Inferior parietal cortex (tissue), 1 donor: ENCODE data around the gene ENOX2.

Experiments
- DNase-seq: peaks from one replicate; pipeline ENCODE4 v3.0.0-alpha.2; 2016; ENCODE audit errors: extremely low spot score

Gene ENOX2

DNA sequence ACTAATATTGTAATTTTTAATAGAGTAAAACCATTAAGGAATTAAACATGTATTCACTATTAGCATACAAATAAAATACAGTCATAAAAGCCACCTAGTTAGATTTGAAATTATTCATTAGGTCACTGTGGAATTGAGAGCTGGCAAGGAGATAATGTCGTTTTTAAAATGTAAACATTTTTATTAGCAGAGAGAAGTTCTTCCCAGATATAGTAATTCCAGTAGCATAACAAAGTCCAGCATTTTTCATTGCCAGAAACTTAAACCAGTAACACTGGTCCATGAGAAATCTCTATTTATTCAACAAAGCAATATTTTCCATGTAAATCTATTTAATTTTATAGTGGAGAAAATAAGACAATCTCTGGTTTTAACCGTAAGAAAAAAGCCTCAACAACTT, 17.5 kb downstream of the ENOX2 start:
- no peak for DNase-seq

DNA sequence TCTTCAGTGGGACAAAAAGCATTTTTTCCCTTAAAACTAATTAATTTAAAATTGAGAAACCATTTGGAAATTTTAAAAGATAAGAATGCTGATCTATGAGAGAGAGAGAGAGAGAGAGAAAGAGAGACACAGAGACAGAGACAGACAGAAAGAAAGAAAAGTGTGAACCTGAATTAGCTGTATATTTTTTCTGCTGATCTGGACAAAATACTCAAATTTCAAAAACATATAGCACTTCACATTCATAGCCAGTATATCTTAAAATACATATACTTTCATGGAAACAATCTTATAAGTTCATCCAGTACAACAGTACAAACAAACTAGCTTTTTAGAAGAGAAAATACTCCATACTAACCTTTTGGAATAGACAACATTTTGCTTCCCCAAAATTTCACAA, 18.4 kb downstream of the ENOX2 start:
- no peak for DNase-seq

DNA sequence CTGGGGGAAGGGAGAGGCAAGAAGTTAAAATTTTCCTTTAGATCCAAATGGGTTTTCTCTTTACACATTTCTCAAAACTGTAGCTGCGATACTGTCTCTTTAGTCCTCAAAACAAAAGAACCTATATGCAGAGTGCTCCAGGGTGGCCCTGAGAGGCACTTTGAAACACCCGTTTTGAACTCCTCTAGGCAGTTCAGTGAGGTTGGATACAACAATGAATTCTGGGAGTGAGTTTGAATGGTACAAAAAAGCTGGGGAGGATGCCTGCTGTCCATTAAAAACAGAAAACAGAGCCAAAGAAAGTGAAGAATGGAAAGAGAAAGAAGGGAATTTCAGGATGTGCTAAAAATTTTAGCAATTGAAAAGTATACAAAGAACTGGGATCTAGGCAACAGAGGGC, 23.1 kb downstream of the ENOX2 start:
- no peak for DNase-seq

DNA sequence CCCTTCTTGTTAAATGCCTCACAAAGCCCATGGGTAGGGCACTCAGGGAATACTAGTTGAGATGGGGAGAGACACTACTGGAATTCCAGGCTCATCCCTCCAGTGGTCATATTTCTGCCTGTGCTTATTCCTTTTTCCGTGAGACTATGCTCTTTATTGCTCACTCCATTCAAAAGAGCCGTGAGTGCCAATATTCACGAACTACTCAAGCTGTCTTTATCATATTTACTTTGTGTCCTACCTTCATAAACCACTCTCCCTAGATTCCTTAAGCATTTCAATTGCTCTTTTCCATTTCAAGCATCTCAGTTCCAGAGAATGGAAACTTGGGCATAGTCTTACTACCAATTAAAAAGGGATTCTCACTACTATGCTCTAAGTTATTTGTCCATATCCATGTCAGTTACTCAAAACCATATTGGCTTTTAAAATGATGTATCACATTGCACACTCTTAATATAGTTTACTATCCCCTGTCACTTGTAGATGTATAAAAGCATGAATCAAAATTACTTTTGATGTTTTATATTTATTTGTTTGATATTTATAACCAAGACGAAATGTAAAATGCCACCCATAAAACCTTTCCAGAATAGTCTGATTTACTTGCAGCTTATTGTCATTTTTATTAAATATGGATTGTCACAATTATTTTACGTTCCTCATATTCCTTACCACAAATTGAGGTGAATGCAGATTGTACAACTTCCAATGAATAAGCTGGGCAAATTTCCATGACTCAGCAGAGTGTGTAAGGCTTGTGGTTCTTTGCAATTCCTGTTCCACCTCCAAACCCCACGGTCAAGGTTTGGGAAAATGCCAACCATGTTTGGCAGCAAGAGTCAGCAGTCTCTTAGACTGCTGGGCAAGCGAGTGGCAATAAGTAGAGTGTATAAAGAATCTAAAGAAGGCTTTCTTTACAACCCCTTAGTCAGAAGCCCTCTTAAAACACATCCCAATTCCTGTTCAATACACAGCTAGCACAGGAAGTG, 24.4 kb downstream of the ENOX2 start:
- DNase-seq = no peak

DNA sequence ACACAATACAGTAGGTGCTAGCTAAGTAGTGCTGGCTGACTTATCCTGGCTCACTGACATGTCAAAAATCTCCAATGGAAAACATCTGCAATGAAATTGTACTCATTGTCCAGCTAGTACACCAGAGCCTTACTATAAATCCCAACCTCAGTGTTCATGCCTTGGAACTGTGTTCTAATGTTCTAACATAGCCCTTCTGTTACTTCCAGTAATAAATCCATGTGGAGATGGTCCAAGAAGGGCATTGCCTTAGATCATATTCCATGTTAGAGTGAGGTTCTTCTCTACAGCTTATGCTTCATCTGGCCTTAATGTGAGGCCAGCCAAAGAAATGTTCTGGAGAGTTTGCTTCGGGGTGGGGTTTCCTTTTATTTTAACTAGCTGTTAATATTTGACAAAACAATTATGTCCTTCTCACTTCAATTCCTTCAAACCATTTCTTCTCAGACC, 25.1 kb downstream of the ENOX2 start:
- no peak for DNase-seq

DNA sequence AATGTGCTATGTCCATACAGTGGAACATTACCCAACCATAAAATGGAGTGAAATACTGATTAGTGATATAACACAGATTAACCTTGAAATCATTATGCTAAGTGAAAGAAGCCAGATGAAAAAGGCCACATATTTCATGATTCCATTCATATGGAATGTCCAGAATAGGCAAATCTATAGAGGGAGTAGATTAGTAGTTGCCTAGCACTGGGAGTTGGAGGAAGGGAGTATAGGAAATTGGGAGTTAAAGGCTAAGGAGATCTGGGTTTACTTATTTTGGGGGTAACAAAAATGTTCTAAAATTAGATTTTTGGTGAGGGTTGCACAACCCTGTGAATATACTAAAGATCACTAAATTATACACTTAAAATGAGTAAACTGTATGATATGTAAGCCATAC, 26.8 kb downstream of the ENOX2 start:
- no peak for DNase-seq

DNA sequence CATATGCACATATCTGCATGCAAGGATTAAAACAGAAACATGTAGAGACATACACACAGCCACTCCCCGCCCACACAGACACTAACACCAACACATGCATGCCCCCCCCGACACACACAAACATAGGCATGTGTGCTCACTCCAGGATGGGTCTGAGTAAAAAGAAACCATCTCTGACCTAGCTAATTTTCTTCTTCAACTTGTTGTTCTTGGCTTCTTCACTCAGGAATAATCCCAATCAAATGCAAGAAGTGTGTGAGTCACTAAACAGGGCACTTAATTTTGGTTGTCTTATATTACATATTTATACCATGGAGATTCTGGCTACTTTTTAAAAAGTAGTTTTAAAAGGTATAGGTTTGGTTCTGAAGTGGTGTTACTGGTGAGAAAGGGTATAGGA, 28.3 kb downstream of the ENOX2 start:
- DNase-seq = no peak

DNA sequence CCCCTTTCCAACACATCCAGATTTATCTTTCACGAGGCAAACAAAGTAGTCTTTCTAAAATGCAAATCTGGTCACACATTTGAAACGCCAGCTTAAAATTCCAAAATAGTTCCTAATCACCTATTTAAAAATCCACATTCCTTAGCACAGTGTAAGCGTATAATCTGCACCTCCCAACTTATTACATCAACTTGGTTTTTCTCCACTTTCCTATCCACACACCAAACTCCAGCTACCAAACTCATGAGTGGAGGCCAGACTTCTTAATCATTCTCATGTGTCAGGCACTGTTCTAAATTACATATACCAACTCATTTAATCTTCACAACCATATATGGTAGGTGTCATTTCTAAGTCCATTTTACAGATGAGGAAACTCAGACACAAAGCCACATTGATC, 33.8 kb downstream of the ENOX2 start:
- no peak for DNase-seq

DNA sequence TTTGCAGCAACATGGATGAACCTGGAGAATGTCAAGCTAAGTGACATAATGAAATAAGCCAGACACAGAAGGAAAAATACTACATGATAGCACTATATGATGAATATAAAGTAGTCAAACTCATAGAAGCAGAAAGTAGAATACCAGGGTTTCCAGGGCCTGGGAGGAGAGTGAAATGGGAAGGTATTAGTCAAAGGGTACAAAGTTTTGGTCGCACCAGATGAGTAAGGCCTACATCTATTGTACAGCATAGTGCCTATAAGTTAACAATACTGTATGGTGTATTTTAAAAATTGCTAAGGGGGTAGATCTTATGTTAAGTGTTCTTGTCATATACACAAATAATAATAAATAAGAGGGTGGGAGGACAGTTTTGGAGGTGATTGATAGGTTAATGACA, 41.5 kb downstream of the ENOX2 start:
- no peak for DNase-seq

DNA sequence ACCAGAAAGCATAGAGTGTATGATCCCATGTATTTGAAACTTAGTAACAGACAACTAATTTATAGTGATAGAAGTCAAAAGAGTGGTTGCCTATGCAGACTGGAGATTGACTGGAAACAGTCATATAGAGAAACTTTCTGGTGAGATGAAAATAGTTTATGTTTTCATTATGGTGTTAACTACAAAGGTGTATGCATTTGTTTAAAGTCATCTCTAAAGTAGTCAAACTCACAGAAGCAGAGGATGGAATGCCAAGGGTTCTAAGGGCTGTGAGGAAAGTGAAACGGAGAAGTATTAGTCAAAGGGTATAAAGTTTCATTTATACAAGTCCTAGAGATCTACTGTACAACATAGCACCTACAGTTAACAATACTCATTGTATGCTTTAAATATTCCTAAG, 45.8 kb downstream of the ENOX2 start:
- no peak for DNase-seq

DNA sequence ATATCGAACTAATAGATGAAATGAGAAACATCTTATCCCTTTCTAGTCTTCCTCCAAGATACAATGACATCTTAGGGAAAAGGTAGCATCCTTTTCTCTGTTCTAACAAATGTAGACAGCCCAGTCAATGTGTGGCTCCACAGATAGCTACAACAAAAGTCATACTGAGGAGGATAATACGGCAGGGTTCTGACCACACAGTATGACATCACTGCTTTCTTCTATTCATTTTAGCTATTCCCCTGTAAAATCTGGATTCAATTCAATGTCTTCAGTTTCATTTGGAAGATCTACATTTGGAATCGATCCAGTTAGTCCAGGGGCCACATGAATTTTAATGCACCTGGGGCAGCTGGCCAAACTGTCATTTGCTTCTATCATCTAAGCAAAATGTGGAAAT, 51.4 kb downstream of the ENOX2 start:
- DNase-seq = no peak

DNA sequence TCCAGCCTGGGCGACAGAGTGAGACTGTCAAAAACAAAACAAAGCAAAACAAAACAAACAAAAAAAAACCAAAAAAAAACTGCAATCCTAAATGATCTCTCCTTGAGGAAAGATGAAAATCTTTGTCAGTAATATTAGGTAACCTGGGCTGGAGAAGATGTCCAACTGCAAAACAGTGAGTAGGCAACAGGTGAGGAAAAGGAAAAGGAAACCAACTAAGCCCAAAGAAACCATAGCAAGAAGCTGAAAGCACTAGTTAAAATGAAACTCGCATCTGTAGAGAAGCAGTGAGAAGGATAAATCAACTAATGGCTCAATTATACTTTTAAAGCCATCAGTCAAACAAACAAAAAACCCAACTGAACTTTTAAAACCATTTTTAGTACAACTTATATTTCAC, 54.2 kb downstream of the ENOX2 start:
- no peak for DNase-seq

DNA sequence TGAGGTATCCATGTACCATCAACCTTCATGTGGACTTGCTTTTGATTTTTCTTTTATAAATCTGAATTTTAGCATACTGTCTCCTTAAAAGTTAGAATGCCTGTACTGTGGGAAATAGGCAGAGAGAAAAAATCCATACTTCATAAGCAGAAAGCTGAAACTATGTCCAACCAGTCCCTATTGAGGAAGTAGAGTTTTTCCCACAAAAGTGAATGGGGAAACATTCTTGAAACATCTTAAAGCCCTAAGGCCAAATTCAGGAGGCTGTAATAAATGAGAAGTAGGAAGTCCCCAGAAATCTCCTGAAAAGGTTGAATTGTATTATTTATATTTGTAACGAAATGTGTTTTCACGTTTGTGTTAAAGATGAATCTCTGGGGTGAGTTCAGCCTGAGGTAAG, 56.3 kb downstream of the ENOX2 start:
- no peak for DNase-seq

DNA sequence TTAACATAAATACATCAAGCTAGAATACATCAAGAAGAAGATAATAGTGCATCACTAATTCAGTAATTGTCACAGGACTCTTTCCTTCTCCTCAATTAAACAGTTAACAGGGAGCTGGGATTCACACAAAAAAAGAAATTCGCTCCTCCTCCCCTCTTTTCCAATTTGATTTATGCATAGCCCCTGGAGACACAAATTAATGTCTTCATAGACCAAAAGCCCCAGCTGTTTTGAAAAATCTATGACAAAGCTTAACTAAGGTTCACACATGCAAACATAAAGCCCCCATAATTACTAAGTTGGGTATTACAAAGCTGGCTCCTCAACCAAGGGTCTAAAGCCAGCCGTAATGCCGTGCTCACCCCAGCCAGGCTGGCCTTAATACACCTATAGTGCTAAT, 61.2 kb downstream of the ENOX2 start:
- DNase-seq = no peak

DNA sequence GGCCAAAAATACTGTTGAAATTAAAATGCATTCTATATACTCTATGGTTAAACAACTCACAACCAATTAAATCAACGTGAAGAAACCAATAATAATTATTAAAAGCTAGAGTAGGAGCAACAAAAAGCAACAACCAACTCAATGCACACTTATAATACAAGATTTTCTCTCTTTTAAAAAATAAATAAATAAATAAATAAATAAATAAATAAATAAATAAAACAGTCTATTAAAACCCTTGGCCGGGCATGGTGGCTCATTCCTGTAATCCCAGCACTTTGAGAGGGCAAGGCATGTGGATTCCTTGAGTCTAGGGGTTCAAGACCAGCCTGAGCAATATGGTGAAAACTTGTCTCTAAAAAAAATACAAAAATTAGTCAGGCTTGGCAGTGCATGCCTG, 62.7 kb downstream of the ENOX2 start:
- no peak for DNase-seq

DNA sequence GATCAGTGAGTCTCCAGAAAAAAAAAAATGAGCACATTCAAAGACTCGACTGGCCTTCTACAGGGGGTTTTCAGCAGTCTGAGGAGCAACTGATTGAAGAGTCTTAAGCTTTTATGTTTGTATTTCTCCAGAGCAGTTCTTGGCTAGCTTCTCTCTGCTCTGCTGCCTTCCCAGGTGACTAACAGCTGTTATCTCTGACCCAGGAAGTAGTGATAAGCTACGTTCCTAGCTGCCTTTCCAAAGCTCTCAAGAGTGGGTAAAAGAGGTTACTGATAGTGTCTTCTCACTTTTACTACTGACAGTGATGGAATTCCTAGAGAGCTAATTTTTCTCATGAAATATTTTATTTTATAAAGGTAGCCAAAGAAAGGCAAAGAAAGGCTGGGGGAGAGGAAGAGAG, 66.6 kb downstream of the ENOX2 start:
- DNase-seq = no peak

DNA sequence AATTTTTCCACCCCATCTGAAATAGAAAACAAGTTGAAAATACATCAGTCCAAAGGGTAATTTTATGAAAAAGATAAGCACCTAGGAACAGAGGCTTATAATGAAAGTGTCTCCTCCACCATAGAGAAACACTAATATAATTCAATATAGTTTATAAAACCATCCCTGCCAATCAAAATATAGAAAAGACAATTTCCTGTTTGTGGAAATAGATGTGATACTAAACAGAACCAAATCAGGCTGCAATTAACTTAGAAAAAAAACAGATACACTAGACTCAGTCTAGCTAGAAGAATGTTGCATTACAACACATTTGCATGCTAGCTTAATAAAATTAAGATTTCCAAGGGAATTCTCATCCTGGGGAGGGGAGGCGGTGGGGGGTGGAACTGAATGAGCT, 68.2 kb downstream of the ENOX2 start:
- no peak for DNase-seq

DNA sequence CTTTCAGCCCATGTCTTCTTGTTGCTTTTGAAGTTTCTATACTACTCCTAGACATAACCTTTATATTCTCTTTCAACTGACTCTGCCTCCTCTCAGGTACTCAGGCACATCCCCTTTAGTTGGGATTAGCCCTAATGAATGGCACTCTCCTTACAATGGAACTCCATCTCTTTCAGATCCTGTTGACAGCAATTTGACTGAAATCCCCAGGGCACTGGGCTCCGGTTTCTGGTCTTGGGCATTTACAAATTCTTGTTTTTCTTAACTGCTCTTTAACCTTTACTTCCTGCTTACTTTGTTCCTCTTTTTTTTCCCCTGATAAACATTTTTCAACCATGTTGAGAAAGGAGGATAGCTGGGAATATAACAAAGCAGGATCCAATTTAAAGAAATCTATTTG, 68.9 kb downstream of the ENOX2 start:
- DNase-seq = no peak

DNA sequence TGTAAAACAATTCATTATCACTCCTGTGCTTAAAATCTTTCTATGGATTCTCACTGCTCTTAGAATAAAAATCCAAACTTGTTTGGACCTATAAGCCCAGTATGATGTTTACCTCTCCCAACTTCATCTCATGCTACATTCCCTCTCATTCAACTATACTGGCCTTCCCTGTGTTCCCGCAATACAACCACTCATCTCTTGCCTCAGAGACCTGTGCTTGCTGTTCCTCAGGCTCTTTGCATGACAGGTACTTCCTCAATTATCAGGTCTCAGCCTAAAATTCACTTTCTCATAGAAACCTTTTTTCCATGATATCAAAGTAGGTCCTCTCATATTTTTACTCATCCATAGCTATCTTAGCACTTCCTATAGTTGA, 71.7 kb downstream of the ENOX2 start:
- no peak for DNase-seq

DNA sequence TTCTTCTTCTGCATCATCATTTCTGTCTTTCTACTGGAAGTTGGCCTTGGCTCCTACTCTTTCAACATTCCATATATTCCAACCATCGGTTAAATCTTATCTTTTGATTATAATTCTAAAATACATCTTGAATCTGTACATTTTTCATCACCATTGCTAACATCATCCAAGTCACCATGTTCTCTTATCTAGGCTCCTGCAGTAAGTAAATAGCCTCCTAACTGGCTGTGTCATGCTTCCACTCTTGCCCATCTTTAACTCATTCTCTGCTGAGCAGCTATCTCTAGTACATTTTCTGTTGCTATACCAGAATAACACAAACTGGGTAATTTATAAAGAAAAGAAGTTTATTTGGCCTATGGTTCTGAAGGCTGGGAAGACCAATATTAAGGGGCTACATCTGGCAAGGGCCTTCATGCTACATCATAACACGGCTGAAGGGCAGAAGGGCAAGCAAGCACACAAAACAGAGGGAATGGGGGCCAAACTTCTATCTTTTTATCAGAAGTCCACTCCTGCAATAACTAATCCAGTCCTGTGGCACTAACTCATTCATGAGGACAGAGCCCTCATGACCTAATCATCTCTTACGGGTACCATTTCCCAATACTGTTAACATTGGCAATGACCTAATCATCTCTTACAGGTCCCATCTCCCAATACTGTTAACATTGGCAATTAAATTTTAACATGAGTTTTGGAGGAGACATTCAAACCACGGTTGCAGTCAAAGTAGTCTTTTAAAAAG, 72.2 kb downstream of the ENOX2 start:
- no peak for DNase-seq

DNA sequence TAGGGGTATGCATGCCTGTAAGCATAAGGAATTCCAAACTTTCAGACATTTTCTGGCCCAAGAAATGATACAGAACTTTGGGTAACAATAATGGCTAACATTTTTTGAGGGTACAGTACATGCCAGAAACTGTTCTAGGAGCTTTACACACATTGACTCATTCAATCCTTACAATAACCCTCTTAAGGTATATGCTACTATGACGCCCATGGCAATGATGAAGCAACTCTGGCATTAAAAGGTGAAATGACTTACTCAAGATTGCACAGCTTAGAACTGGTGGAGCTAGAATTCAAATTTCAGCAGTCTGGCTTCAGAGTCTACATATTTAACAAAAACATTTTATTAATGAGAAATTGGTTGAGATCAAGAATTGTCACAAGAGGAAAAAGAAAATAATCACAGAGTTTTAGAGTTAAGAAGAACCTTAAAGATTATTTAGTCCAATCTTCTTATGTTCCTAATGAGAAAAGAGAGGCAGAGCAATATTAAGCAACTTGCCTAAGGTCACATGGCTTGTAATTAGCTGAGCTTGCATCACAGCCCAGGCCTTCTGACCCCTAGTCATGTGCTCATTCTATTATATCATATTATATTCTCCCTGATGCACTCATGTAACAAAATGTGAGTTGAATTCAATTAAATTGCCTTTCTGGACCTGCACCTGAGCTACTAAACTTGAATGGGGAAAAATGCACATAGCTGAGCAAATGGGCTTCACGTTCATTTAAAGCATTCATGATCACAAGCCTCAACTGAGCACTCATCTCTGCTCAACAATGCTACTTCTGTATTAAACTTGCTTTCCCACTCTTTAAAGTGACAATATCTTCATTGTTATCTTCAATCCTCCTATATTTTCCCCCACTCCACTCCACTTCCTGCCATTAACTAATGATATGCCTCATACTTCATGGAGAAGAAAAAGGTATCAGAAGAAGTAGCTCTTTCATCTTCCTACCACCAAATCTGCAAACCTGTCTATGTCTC, 73.2 kb downstream of the ENOX2 start:
- peak; percentile 29 for DNase-seq

DNA sequence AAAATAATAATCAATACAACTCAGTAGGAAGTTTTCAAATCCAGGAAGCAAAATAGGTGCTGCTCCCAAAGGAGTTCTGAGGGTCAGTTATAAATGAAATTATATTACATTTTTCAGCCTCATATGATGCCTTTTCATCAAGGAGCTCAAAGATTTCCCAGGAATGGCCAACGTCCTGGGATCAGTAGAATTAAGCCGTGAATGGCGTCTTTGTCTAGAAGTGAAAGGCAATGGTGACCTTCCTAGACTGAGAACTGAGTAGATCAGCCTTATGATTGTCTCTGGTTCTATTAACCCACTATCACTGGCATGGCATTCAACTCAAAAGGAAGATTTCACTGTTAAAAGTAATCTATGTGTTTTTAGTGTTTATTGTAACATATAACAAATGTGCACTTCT, 74.4 kb downstream of the ENOX2 start:
- DNase-seq = no peak
